ENCODE data around the gene CHRNA10.
"Not testable (repeated sequence)": the region's sequence is repeated elsewhere in the genome, so short reads cannot be mapped to it uniquely, and the experiment has no call there.

CHRNA10 gene

DNA sequence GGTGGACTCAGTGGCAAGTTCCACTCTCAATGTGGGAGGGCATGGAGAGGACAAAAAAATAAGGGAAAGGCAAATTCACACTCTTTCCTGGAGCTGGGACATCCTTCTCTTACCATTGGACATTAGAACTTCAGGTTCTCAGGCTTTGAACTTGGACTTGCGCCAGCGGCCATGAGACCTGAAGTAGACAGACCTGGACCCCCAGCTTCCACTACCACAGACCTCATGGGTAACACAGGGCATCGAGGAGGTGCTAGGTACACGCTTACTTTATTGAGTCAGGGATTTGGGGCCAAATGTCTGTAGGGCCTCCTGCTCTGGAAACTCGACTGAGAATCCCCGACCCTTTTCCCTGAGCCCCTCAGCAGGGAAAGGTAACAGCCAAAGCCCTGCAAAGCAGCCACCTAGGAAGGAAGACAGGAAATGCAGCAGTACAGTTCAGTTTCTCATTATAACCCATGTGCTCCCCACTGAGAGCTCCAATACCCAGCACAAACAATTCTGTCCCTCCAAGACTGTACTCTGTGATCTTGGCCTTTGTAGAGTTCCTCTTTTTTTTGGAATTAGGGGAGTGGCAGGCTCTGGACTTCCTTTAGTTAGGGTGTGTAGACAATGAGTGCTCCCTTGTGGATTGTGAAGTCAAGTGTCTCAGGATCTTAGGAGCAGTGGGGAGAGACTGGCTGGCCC is 5.7 kb downstream of the CHRNA10 start:
- no peak for DNase-seq (ENCODE audit: low read depth in 3 of 3, low spot score in 1 of 3)

DNA sequence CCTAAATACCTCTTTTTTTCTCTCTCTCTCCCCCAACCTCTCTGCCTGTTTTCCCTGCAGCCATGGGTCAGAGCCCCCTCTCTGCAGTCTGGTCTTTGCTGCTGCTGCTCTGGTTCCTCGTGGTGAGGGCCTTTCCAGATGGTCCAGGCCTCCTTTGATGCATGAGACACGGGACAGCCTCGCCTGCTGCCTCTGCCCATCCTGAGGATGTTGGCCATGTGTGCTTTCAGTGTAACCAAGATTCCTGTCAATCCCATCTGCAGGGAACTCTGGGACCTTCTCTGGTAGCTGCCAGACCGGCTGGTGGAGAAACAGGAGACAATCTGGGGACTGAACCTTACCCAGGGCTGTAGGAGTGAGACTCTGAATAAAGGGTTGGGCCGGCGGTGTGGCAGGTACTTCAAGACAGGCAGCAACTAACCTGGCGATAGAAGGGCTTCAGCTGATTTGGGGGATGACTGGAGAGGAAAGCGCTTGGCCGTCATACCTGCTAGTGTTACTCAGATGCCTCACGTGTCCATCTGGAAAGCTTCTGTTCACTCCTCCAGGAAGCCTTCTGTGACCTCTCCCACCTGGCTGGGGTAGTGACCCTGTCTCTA is 7.1 kb downstream of the CHRNA10 start:
- DNase-seq (ENCODE audit: low read depth in 3 of 3, low spot score in 1 of 3): no peak

DNA sequence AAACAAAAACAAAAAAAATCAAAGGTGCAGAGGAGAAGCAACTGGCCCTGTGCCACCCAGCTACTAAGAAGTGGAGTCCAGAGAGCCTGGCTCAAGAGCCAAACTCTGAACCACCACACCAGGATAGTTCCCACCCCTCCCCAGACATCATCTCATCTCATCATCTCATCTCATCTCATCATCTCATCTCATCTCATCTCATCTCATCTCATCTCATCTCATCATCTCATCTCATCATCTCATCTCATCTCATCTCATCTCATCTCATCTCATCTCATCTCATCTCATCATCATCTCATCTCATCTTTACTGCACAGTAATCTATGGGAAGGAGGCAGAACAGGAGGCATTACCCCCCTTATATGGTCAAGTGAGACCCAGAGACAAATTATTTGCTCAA is 8.3 kb downstream of the CHRNA10 start:
- DNase-seq (ENCODE audit: low read depth in 3 of 3, low spot score in 1 of 3): no peak

DNA sequence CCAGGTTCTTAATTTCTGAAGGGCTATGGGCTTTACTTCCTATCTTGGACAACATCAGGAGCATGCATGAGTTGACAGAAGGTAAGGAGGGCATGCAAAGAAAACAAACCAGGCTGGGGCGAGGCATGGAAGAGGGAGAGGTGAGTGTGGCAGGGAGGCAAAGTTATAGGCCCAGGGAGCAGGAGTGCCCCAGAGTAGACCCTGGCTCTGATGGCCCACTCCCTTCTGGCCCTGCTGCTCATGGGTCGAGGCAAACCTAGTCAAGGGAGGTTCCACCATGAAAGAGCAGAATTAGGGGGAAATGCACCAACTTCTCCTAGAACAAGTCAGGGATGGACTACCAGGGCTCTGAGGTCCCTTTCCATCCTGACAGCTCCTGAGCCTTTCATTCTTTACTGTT is 10.2 kb downstream of the CHRNA10 start:
- DNase-seq (ENCODE audit: low read depth in 3 of 3, low spot score in 1 of 3): no peak

DNA sequence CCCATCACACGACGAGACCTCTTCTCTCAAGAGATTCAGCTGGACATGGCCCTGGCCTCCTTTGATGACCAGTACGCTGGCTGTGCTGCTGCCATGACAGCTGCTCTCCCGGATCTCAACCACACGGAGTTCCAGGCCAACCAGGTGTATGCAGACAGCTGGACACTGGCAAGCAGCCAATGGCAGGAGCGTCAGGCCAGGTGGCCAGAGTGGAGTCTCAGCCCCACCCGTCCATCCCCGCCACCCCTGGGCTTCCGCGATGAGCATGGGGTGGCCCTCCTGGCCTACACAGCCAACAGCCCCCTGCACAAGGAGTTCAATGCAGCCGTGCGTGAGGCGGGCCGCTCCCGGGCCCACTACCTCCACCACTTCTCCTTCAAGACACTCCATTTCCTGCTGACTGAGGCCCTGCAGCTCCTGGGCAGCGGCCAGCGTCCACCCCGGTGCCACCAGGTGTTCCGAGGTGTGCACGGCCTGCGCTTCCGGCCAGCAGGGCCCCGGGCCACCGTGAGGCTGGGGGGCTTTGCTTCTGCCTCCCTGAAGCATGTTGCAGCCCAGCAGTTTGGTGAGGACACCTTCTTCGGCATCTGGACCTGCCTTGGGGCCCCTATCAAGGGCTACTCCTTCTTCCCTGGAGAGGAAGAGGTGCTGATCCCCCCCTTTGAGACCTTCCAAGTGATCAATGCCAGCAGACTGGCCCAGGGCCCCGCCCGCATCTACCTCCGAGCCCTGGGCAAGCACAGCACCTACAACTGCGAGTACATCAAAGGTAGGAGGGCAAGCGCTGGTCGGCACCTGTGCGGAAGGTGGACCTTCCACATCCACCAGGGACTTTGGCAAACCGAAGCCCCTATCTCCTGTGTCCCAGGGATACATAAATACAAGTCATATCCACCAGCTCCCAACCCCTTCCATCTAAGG is 11.3 kb downstream of the CHRNA10 start:
- no peak for DNase-seq (ENCODE audit: low read depth in 3 of 3, low spot score in 1 of 3)

DNA sequence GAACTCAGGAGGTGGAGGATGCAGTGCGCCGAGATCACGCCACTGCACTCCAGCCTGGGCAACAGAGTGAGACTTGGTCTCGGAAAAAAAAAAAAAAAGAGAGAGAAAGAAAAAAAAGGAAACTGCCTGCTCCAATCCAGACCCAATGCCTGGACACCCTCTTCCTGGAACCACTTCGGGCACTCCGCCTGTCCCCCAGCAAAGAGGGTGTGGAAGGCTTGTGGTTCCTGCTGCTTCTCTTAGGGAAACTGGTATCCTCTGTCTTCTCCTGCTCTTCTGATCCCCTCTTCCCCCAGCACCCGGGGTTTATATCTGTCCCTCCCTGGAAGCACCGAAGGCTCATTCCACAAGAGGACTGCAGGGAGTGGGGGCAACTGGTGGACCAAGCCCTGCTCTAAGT is 12.9 kb downstream of the CHRNA10 start:
- no peak for DNase-seq (ENCODE audit: low read depth in 3 of 3, low spot score in 1 of 3)

DNA sequence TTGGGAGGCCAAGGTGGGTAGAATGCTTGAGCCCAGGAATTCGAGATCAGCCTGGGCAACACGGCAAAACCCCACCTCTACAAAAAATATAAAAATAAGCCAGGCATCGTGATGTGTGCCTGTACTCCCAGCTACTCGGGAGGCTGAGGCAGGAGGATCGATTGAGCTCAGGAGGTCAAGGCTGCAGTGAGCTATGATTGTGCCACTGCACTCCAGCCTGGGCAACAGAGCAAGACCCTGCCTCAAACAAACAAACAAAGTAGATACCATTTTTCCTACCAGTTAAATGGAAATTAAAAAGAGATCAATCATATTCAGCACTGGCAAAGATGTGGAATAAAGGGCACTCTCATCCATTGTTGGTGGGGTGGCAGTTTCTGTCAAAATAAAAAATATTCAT is 13.9 kb downstream of the CHRNA10 start:
- DNase-seq (ENCODE audit: low read depth in 3 of 3, low spot score in 1 of 3): not testable (repeated sequence)

DNA sequence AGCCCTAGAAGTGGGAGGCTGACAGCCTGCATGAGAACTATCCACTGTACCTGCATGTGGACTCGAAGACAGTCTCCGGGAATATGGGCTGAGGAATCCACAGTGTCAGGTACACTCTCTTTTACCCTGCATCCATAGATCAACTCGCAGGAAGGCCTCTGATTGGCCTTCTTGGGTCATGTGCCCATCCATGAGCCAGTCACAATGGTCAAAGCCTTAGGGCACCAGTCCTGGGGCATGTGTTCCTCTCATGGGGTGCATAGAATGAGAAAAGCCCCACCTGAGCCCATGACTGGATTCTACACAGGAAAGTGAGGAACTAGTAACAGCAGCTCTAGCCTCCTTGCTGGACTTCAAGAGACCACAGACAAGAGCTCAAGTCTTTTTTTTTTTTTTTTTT is 15.6 kb downstream of the CHRNA10 start:
- no peak for DNase-seq (ENCODE audit: low read depth in 3 of 3, low spot score in 1 of 3)

DNA sequence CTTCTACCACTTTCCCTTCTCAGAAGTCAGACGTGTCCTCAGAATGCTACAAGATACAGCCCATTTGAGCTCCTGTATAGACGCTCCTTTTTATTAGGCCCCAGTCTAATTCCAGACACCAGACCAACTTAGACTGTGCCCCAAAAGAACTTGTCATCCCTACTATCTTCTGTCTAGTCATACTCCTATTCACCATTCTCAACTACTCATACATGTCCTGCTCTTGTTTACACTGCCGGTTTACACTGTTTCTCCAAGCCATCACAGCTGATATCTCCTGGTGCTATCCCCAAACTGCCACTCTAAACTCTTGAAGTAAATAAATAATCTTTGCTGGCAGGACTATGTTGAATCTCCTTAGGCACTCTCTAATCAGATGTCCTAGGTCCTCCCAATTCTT is 18.7 kb downstream of the CHRNA10 start:
- DNase-seq (ENCODE audit: low read depth in 3 of 3, low spot score in 1 of 3): not testable (repeated sequence)

DNA sequence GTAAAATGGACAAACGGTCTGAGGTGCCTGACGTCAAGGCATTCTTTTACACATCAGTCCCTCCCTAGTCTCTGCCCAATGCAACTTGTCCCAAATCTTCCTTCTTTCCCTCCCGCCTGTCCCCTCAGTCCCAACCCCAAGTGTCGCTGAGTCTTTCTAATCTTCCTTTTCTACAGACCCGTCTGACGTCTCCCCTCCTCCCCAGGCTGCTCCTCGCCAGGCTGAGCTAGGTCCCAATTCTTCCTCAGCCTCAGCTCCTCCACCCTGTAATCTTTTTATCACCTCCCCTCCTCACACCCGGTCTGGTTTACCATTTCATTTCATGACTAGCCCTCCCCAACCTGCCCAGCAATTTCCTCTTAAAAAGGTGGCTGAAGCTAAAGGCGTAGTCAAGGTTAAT is 21.8 kb downstream of the CHRNA10 start:
- not testable (repeated sequence) for DNase-seq (ENCODE audit: low read depth in 3 of 3, low spot score in 1 of 3)

DNA sequence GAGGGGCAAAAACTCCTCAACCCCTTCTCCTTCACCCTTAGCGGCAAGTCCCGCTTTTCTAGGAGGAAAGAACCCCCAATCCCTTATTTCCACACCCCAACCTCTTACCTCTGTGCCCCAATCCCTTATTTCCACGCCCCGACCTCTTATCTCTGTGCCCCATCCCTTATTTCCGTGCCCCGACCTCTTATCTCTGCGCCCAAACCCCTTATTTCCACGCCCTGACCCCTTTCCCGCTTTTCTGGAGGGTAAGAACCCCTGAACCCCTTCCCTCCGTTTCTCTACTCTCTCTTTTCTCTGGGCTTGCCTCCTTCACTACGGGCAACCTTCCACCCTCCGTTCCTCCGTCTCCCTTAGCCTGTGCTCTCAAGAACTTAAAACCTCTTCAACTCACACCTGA is 22.3 kb downstream of the CHRNA10 start:
- DNase-seq (ENCODE audit: low read depth in 3 of 3, low spot score in 1 of 3): not testable (repeated sequence)

DNA sequence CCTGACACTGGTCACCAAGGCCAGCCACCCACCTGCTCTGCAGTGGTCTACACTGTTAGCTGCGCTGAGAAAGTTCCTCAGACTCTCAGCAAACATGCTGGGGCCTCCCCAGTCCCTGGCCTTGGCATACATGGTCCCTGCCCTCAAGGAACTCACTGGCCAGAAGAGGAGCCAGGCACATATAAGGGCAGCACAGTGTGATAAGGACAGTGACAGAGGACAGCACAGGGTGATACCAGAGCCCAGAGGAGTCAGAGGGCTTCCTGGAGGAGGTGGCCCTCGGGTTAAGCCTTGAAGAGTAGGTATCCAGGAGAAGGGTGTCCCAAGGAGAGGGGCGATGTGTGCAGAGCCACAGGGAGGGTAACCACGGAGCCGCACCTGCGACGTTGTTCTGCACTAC is 25.6 kb downstream of the CHRNA10 start:
- no peak for DNase-seq (ENCODE audit: low read depth in 3 of 3, low spot score in 1 of 3)

DNA sequence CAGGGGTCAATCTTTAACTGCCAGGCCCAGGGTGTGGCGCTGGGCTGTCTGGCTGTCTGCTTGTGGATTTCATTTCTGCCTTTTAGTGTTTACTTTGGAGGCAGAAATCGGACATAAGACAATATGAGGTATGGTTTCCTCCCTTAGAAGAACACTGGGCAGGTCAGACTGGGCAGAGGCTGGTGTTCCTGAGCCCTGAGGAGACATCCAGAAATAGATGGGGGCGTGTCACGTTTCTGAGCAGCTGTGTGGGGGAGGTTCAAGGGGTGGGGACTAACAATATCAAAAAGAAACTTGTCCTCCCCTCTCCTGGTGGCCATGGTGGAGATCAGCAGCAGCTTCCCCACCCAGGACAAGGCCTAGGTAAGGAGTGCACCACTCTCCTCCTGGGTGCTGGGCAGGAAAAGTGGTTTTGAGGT is 26.4 kb downstream of the CHRNA10 start, which contains the start of gene ART1:
TSS of gene ART1 (plus strand) at position 312 of the 419 bp plus-strand sequence. CDS start 14,086 bp downstream, outside the sequence.
- DNase-seq (ENCODE audit: low read depth in 3 of 3, low spot score in 1 of 3): no peak

DNA sequence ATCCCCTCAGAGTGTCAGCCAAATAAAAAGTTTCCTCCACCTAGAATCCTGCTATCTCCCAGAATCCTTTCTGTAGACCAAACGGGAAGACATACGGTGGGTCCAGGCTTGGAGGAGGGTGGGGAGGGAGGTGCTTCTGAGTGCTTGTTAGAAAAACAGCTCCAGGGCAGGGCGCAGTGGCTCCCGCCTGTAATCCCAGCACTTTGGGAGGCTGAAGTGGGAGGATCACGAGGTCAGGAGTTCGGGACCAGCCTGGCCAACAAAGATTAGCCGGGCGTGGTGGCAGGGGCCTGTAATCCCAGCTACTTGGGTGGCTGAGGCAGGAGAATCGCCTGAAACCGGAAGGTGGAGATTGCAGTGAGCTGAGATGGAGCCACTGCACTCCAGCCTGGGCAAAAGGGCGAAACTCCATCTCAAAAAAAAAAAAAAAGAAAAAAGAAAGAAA is 28.1 kb downstream of the CHRNA10 start:
- not testable (repeated sequence) for DNase-seq (ENCODE audit: low read depth in 3 of 3, low spot score in 1 of 3)

DNA sequence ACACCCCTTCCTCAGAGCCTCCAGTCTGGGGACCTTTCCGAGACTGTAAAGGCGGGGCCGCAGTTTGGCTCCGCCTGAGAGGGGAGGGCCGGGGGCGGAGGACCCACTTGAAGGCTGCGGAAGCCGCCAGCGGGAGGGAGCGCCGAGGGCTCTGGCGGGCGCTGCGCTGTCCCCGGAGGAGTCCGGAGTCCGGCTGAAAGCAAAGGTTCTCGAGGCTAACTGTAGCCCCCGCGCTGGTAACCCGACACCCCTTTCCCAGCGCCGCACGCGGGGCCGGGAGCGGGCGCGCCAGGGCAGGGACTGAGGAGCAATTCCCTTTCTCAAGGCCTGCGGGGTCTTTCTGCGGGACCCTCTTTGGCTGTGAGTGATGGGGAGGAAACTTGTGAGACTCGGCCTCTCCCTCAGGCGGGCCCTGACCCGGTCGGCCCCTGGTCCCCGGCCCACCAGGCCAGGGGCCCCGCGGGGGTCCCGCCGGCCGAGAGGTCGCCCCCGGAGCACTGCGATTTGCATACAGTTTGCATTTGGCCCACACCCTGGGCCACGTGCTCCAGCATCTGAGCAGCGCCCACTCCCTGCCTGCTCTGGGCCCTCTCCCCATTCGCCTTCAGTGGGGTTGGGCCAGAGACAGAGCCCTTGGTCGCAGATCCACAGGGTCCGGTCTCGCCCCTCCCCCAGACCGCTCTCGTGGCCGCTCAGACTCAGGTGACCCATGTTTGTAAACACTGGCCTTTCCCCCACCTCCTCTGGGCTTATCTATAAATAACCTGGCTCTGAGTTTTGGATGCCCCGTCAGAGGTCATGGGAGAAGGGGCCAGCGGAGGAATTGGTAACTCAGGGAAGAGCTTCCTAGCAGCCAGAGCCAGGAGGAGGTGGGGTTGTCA is 28.9 kb downstream of the CHRNA10 start:
- DNase-seq (ENCODE audit: low read depth in 3 of 3, low spot score in 1 of 3): peak; percentile 28 to 54 (median 50)

DNA sequence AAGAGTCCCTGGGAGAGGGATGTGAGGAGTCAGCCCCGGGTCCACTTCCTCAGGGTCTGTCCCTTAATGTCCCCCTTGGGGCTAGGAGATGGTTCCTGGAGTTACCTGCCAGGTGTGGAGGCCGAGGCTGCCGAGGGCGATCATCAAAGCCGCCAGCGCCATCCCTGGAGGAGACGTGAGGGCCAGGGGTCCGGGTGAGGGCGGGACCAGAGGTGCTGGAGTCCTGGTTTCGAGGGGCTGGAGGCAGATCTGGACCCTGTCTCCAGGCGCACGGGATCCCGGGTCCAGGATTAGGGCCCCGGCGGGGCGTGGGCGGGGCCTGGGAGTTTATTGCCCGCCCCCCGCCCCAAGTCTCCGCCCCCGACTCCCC is 29.5 kb downstream of the CHRNA10 start, which contains the start of gene ART5:
TSS of gene ART5 (minus strand) at position 292 of the 370 bp plus-strand sequence. CDS start at position 162, 130 bp downstream.
- DNase-seq (ENCODE audit: low read depth in 3 of 3, low spot score in 1 of 3): no peak

DNA sequence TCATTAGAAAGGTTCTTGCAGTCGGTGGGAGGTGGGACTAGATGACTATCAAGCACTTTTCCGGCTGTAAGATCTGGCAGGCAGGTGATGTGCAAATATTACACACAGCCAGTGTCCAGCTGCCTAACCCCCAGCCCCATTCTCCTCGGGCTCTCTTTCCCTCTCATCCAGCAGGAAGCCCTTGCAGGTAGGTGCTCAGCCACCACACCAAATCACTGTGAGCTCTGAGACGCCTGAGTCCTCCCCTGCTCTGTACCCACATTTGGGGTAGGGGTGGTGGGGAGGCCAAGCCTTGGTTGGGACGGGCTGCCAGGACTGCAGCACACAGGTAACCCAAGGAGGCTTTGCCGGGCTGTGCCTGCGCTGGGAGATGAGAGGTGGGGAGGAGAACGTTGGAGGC is 30.0 kb downstream of the CHRNA10 start:
- DNase-seq (ENCODE audit: low read depth in 3 of 3, low spot score in 1 of 3): no peak

DNA sequence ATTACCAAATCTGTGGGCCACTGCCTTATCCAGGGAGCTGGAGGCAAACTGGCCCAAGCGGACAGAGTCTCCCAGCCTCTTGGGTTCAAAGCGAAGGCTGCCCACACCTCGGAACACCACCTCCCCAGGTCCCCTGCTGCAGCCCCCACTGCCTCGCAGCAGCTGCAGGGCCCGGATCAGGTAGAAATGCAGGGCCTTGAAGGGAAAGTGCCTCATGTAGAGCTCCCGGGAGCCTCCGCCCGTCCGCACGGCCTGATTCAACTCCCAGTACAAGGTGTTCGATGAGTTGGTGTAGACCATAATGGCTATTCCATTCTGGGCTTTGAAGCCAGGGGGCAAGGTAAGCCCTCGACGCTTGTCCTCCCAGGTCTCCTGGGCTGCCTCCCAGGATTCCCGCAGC is 31.3 kb downstream of the CHRNA10 start:
- DNase-seq (ENCODE audit: low read depth in 3 of 3, low spot score in 1 of 3): no peak

DNA sequence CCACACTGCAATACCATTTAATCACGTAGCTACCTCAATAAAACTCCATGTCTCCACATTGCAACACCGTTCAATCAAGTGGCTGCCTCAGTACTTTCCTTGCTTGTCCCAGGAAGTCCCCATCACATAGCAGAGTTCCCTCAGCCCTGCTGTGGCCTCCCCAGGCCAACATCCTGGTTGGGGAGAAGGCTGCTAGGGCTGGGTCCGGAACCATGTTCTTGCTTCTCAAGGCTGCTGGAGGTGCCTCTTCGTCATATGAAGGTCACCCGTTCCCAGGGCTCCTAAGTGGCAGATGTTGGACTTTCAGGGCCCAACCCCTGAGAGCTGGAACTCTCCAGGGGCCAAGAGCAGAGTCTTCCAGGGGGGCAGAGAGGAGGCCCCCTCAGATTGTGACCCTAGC is 32.7 kb downstream of the CHRNA10 start:
- DNase-seq (ENCODE audit: low read depth in 3 of 3, low spot score in 1 of 3): no peak

DNA sequence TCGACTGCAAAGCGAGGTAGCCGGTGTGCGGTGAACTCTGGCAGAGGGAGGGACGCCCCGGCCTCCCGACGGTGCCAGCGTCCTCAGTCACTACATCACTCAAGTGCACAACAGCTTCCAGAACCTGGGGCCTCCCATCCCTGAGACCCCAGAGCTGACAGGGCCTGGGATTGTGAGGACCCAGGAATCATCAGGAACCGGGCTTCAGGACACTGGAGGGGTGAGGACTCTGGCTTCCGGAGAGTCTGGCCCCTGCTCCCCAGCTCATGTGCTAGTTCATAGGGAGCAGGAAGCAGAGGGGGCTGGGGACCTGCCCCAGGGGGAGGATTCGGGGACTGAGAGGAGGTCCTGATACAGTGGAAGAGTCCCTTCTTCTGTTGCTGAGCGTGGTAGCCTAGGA is 34.0 kb downstream of the CHRNA10 start:
- no peak for DNase-seq (ENCODE audit: low read depth in 3 of 3, low spot score in 1 of 3)
